CD14-positive monocyte (primary cell): Measurements from ENCODE around the gene CYP26A1. TPM values are rescaled to one million over a fixed set of nuclear protein-coding genes. Genes with fewer than 3 reads are reported as not detected.

Source experiments
- DNase-seq, 3 donors: peaks; one replicate each; pipeline ENCODE4 v3.0.0-alpha.2; 2011 to 2022
- H2AFZ ChIP-seq: 2 replicates; pipeline ENCODE4 v1.6.0; 2012; ENCODE audit warnings: mild to moderate bottlenecking, low read depth, low read length, inconsistent platforms; ENCODE audit not compliant: insufficient read depth, poor library complexity, severe bottlenecking
- H3K27ac ChIP-seq, 2 donors: 1 replicate in 1 of 2; 2 replicates in 1 of 2; pipeline ENCODE4 v1.5.1; 2012 to 2013; ENCODE audit warnings: low read length in 2 of 2, control low read depth in 1 of 2, inconsistent platforms in 1 of 2, low read depth in 1 of 2, mild to moderate bottlenecking in 1 of 2
- H3K27me3 ChIP-seq, 2 donors: one replicate each; pipeline versions ENCODE4 v1.6.0 to v1.6.1; 2011 to 2013; ENCODE audit warnings: low read length in 2 of 2; ENCODE audit not compliant: control insufficient read depth in 2 of 2, insufficient read depth in 2 of 2
- H3K36me3 ChIP-seq, 2 donors: replicated peaks in 1 of 2; 1 replicate in 1 of 2; 2 replicates in 1 of 2; pipeline versions ENCODE4 v1.5.1 to v1.6.1; 2012 to 2013; ENCODE audit warnings: low read length in 2 of 2, control low read depth in 1 of 2, inconsistent platforms in 1 of 2, mild to moderate bottlenecking in 1 of 2; ENCODE audit not compliant: insufficient read depth in 2 of 2, control insufficient read depth in 1 of 2
- H3K4me1 ChIP-seq, 2 donors: 1 replicate in 1 of 2; 2 replicates in 1 of 2; pipeline versions ENCODE4 v1.5.1 to v1.6.1; 2012 to 2013; ENCODE audit warnings: low read length in 2 of 2, control low read depth in 1 of 2, inconsistent platforms in 1 of 2, mild to moderate bottlenecking in 1 of 2, moderate library complexity in 1 of 2; ENCODE audit not compliant: insufficient read depth in 2 of 2, control insufficient read depth in 1 of 2
- H3K4me2 ChIP-seq: replicated peaks from 2 replicates; pipeline ENCODE3; 2012; ENCODE audit warnings: low read length, moderate library complexity, mild to moderate bottlenecking; ENCODE audit not compliant: poor library complexity, severe bottlenecking; ENCODE audit errors: extremely low read depth
- H3K4me3 ChIP-seq, 3 experiments: fragments of 200-600 bp in 1 of 3; sonication (generic) in 1 of 3; replicated peaks in 1 of 3; 1 replicate in 2 of 3; 2 replicates in 1 of 3; pipeline ENCODE4 v1.5.1; 2011 to 2013; ENCODE audit warnings: low read length in 3 of 3, mild to moderate bottlenecking in 3 of 3, control low read depth in 2 of 3, low read depth in 2 of 3, inconsistent platforms in 1 of 3, moderate library complexity in 1 of 3
- H3K79me2 ChIP-seq: 2 replicates; pipeline ENCODE4 v1.6.0; 2012; ENCODE audit warnings: mild to moderate bottlenecking, control low read depth, inconsistent platforms, low read length, moderate library complexity; ENCODE audit not compliant: insufficient read depth
- H3K9ac ChIP-seq: 2 replicates; pipeline ENCODE4 v1.6.0; 2017; ENCODE audit warnings: low read length, mild to moderate bottlenecking; ENCODE audit not compliant: insufficient read depth, poor library complexity, severe bottlenecking
- H3K9me3 ChIP-seq, 2 donors: replicated peaks in 1 of 2; 1 replicate in 1 of 2; 2 replicates in 1 of 2; pipeline versions ENCODE4 v1.5.1 to v1.6.1; 2012 to 2013; ENCODE audit warnings: low read length in 2 of 2, control low read depth in 1 of 2; ENCODE audit not compliant: control insufficient read depth in 1 of 2, insufficient read depth in 1 of 2
- H4K20me1 ChIP-seq: 2 replicates; pipeline ENCODE4 v1.6.0; 2012; ENCODE audit warnings: mild to moderate bottlenecking, low read length, control low read depth, moderate library complexity; ENCODE audit not compliant: insufficient read depth
- H3K27ac Mint-ChIP-seq, 7 donors: one replicate each; pipeline ENCODE4 v1.8.0; 2020; ENCODE audit warnings: mild to moderate bottlenecking in 7 of 7, mixed read lengths in 7 of 7, moderate library complexity in 6 of 7, inconsistent platforms in 2 of 7
- H3K27me3 Mint-ChIP-seq, 3 donors: one replicate each; pipeline ENCODE4 v1.8.0; 2021 to 2022; ENCODE audit warnings: low read depth in 3 of 3, mild to moderate bottlenecking in 3 of 3, mixed read lengths in 3 of 3, moderate library complexity in 3 of 3, inconsistent platforms in 1 of 3
- H3K36me3 Mint-ChIP-seq, 2 donors: one replicate each; pipeline ENCODE4 v1.8.0; 2020; ENCODE audit warnings: mixed read lengths in 2 of 2, inconsistent platforms in 1 of 2, mild to moderate bottlenecking in 1 of 2
- H3K4me1 Mint-ChIP-seq: one replicate; pipeline ENCODE4 v1.8.0; 2020; ENCODE audit warnings: mild to moderate bottlenecking, mixed read lengths
- H3K4me3 Mint-ChIP-seq, 2 donors: one replicate each; pipeline ENCODE4 v1.8.0; 2020; ENCODE audit warnings: mild to moderate bottlenecking in 2 of 2, mixed read lengths in 2 of 2, moderate library complexity in 1 of 2
- H3K9me3 Mint-ChIP-seq, 7 donors: one replicate each; pipeline ENCODE4 v1.8.0; 2020 to 2022; ENCODE audit warnings: mixed read lengths in 7 of 7, mild to moderate bottlenecking in 6 of 7, moderate library complexity in 6 of 7, inconsistent platforms in 2 of 7
- CTCF ChIP-seq: fragments of 200-600 bp; IDR thresholded peaks from one replicate; pipeline ENCODE4 v1.8.0; 2022; ENCODE audit warnings: antibody characterized with exemption, mild to moderate bottlenecking
- WGBS: methylation state at CpG from one replicate; pipeline ENCODE4 v1.1.5; 2013; ENCODE audit warnings: missing lambda C conversion rate; ENCODE audit not compliant: insufficient coverage; 5-methylcytosine and 5-hydroxymethylcytosine counted together
- intact Hi-C, 2 donors: fragments of 100-400 bp; cut with micrococcal nuclease; formaldehyde crosslinking; loops; one replicate each; pipeline versions ENCODE4 v1.15.0 to v1.15.1; 2023
- polyA plus RNA-seq, 3 donors: library from polyadenylated mRNA; depleted of rRNA in 1 of 3; unstranded in 2 of 3; stranded (reverse) in 1 of 3; fragments of 300-500 nt in 2 of 3; fragments of >200 nt in 1 of 3; fragmentation: Illumina TruSeq in 2 of 3; gene quantifications; 1 replicate in 2 of 3; 2 replicates in 1 of 3; pipeline ENCODE4 v1.2.3, GENCODE V29; 2012 to 2021

The CYP26A1 gene
- polyA plus RNA-seq, 3 donors, result not detected

- no peaks in the 10 kb centered on the region for H3K9me3 ChIP-seq
- Mint-ChIP-seq H3K9me3 (peaks cover 0 to 6% (median 0%) of the 10 kb centered on the region in 7 donors), H3K4me1 (no peaks in the 10 kb centered on the region), H3K4me3 (no peak overlapping the region), H3K27me3 (peaks cover 0 to 2% (median 0%) of the 10 kb centered on the region in 3 donors), H3K27ac (no peak overlapping the region), H3K36me3 (peaks cover 39 to 53% of the 10 kb centered on the region in 2 donors)
- no peak overlapping the region for H3K4me3 ChIP-seq
- DNase-seq, result no peak
- no peak for TF ChIP-seq CTCF
- H3K79me2 ChIP-seq, result no peaks in the 10 kb centered on the region
- H3K4me1 ChIP-seq, result no peaks in the 10 kb centered on the region
- no peaks in the 10 kb centered on the region for H4K20me1 ChIP-seq
- intact Hi-C loops, result no loop called here
- H3K9ac ChIP-seq, result no peak overlapping the region
- H3K27me3 ChIP-seq, result no peaks in the 10 kb centered on the region
- no peak overlapping the region for H2AFZ ChIP-seq
- H3K4me2 ChIP-seq, result no peak overlapping the region
- no peak overlapping the region for H3K27ac ChIP-seq
- H3K36me3 ChIP-seq, result peaks cover 13 to 34% of the 10 kb centered on the region in 2 donors
Observed at GRCh38 chr10:93027508-93027907, 46.2 kb upstream of the CYP26A1 start.

DNA sequence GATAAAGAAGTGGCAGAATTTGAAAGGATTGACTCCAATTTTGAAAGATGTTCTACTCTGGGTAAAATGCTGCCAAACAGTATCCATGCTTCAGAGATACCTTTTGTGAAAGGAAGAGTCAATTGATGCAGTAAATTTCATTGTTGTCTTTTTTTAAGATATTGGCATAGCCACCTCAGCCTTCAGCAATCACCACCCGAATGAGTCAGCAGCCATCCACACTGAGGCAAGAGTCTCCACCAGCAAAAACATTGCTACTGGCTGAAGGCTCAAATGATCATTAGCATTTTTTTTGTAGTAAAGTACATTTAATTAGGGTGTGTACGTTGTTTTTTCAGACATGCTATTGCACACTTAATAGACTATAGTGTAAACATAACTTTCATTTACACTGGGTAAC lies 44.8 kb upstream of the CYP26A1 start:
- TF ChIP-seq CTCF, result no peak
- no peak overlapping the region for H3K9ac ChIP-seq
- H2AFZ ChIP-seq, result no peak overlapping the region
- H3K27ac Mint-ChIP-seq, result no peak overlapping the region
- H3K4me2 ChIP-seq, result no peak overlapping the region
- H3K36me3 Mint-ChIP-seq, result peaks cover 39 to 53% of the 10 kb centered on the region in 2 donors
- no peak overlapping the region for H3K27ac ChIP-seq
- H3K4me3 ChIP-seq, result no peak overlapping the region
- peaks cover 0 to 6% (median 0%) of the 10 kb centered on the region in 7 donors for H3K9me3 Mint-ChIP-seq
- H3K4me1 Mint-ChIP-seq, result no peaks in the 10 kb centered on the region
- no peak overlapping the region for H3K4me3 Mint-ChIP-seq
- intact Hi-C loops, result no loop called here
- peaks cover 13 to 34% of the 10 kb centered on the region in 2 donors for H3K36me3 ChIP-seq
- H3K9me3 ChIP-seq, result no peaks in the 10 kb centered on the region
- H4K20me1 ChIP-seq, result no peaks in the 10 kb centered on the region
- H3K27me3 ChIP-seq, result no peaks in the 10 kb centered on the region
- no peaks in the 10 kb centered on the region for H3K4me1 ChIP-seq
- DNase-seq, result no peak
- H3K79me2 ChIP-seq, result no peaks in the 10 kb centered on the region
- WGBS, result no CpG with 5 or more reads among the region's 2 CpGs
- H3K27me3 Mint-ChIP-seq, result peaks cover 0 to 2% (median 0%) of the 10 kb centered on the region in 3 donors
